NCI-H128 (cell line): ENCODE data around the gene KHDRBS2.

Experiments used
- DNase-seq: peaks from one replicate; lab custom pipeline; 2025; ENCODE audit not compliant: unreplicated experiment; lab: John Stamatoyannopoulos, UW

The KHDRBS2 gene

DNA sequence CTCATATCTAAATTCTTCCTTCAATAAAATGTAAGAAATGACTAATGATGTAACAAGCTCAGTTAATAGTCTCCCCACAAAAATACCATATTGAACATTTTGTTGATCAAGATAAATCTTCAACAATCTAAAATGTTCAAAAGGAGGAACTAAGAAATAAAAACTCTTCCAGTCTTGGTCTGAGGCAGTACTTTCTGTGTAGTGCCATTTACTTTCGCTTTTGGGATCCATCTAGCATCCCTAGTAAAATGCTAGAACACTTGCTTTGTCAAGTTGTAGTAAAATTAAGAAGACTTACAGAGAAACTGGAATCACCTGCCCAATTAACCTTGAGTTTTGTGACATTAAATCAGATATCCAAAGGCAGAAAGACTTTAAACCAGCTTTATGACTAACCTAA is 246.4 kb downstream of the KHDRBS2 start:
- no peak for DNase-seq

DNA sequence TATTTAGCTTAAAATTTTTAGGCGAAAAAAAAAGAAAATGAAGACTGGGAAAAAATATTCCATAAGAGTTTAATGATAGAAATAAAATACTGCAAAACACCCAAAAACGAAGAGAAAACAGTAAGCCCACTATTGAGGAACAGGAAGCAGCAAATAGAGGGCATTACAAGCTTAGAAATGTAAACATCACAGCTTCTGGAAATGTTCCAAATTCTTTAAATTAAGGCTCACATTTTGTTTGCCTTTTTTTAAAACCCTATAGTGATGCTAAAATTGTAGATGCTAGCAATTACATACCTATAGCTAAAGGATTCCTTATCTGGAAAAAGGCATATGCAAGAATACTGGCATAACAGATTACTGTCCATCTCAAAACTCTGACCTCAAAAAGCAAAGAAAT is 248.6 kb downstream of the KHDRBS2 start:
- no peak for DNase-seq

DNA sequence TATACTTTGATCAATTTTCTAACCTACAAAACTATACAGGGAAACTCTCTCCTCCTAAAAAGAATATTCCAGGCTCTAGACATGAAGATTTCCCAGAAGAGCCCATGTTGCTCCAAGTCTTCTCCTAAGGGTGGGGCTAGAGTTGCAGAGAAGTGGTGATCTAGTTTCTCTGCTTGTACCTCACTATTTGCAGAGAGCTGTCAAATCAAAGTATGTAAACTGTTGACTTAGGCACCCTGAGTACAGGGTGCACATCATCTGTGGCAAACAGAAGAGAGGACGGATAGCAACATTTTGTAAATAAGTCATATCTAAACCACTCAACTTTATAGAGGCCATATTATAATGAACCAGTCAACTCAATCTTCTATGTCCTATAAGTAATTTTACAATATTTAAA is 250.1 kb downstream of the KHDRBS2 start:
- DNase-seq, result no peak

DNA sequence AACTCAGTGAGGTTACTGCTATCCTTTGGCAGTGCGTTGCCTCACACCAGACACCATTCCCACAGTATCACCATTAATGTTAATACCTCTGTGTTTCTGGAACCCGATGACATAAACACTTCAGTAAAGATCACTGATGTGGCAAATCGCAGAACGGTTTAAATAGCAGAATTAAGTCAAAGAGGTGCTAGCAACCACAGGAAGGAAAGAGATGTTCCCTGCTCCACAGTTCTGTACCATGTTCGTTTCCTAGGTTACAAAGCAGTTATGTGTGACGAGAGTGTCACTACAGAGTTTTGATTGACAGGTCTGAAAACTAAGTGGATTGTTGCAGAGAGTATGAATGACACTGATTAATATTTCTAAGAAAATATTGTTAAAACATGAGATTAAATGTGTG is 272.3 kb downstream of the KHDRBS2 start:
- DNase-seq, result no peak

DNA sequence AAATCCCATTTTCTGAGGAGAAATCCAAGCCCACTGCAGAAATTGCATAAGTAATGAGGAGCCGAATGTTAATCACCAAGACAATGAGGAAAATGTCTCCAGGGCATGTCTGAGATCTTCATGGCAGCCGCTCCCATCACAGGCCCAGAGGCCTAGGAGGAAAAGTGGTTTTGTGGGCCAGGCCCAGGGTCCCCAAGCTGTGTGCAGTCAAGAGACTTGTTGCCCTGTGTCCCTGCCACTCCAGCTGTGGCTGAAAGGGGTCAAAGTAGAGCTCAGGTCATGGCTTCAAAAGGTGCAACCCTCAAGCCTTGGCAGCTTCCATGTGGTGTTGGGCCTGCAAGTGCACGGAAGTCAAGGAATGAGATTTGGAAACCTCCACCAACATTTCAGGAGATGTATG is 276.6 kb downstream of the KHDRBS2 start:
- DNase-seq, result no peak

DNA sequence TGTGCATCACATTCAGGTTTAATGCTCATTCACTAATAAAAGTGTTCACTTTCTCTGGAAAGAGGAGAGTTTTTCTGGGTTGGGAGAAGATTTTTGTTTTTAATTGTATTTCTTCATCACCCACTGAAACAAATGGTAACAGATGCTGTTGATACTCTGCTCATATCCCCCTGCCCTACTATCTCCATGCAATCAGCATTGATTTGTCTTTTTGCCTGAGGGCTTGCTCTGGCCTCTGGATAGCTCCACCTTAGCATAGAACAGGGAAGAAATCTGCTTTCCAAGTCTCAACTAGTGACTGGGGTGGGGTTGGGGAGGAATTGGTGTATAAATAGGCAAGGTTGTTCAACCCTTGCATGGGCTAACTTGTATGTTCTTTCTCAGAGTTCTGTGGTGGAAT is 296.4 kb downstream of the KHDRBS2 start:
- no peak for DNase-seq

DNA sequence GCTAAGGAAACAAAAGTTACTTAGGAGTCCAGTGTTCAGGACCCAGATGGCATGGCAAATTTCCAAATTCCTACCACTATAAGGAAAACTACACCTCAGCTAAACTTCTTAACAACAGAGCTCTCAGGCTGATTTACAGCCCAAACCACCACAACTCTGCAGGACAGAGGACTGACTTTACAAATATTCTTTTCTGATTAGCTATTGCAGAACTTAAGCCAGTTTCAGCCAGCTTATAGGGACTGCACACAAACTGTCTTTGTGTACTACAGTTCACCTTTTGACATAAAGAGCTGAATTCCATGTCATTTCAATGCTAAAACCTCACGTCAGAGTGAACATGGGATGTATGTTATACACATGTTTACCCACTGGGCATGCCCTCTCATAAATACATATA is 305.4 kb downstream of the KHDRBS2 start:
- DNase-seq, result no peak

DNA sequence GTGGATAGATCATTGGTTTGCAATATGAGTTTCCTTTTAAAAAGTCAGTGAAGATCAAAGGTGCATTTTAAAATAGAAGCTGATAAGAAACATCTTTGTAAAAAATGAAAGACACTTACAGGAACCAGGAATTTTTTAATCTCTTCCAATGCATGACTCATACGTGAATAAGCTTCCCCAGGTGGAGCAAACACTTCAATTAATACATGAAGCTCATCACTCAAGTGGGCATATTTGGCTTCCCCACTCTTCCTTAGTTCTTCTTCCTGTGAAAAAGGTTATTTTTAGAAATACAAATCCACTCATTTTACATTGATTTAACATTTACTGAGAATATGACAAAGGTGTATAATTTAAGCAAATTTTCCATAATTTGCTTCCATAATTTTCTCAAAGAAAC is 308.1 kb downstream of the KHDRBS2 start:
- no peak for DNase-seq

DNA sequence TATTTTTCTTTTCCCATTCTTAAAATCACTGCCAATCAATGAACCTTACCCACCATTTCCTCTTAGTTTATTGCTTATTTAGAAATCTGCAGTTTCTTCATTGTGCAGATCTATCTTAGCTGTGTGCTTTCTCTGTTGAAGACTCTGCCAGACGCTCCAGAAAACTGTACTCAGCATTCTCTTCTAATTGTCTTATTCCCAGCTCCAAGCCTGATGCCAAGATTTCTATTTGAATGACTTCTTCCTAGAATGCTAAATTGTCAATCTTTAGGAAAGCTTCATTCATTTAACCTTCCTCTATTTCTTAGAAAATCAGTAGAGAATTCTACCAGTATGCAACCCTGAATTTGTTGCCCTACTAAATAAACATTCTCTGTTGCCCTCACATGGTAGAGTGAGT is 308.9 kb downstream of the KHDRBS2 start:
- no peak for DNase-seq

DNA sequence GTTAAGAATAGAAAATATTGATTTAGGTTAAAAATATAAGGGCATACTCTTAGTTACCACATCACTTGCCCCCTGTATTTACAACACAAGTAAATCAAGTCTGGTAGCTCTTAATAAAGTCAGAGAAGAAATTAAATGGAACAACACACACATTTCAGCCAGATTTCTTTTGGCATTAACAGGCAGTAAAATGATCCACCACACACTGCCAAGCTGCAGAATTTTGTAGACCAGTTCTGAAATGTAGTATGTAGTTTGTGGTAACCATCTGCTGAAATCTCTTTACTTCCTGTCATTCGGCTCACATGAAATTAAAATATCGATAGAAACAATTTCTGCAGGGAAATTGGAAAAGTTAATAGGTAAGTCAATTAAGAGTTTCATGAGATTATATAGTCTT is 326.8 kb downstream of the KHDRBS2 start:
- no peak for DNase-seq

DNA sequence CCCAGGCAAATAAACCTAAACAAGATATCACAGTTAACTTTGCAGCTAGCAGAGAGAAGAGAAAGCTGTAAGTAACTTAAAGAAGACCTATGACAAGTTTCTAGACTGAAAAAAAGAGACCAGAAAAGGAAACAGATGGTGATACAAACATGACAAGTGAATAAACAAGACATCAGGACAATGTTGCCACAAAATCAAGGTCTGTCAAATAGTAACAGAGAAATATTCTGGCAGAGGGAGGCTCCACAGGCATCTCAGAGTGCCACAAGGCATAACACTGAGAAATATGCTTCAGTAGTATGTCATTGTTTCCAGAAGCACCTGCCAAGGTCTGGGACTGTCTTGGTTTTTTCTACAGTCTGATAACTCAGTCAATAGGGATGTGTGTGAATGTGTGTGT is 332.2 kb downstream of the KHDRBS2 start:
- no peak for DNase-seq

DNA sequence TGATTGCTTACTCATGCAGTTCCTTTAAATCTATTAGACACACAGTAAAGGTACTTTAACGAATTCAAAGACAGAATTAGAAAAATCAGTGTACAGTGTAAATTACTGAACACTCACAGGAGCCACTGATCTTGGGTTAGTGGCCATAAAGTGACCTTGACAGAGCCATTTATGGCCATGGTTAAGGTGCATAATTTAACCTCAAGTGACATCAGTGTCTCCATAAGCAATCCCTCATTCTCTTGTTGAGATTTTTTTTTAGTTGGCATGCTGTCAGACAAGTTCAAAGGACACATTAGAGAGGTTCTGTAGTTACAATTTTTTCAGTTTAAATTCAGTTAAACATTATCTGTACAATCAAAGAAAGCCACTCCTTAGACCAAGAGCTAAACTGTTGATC is 334.4 kb downstream of the KHDRBS2 start:
- no peak for DNase-seq

DNA sequence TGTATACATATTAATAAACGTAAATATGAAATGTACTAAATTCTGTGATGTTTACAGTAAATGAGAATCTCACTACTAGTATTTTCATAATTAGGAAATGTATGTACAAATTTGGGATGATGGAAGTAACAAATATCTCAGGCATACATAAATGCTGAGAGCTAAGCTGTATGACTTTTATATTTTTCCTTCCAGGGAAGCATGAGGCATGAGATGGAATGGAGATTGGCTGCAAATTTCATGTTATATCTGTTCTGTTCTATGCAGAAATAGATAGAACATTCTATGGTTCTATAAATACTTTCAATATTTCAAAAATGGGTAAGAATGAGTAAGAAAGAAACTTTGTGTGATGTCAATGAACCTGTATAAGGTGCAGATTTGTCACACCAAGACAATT is 335.2 kb downstream of the KHDRBS2 start:
- no peak for DNase-seq

DNA sequence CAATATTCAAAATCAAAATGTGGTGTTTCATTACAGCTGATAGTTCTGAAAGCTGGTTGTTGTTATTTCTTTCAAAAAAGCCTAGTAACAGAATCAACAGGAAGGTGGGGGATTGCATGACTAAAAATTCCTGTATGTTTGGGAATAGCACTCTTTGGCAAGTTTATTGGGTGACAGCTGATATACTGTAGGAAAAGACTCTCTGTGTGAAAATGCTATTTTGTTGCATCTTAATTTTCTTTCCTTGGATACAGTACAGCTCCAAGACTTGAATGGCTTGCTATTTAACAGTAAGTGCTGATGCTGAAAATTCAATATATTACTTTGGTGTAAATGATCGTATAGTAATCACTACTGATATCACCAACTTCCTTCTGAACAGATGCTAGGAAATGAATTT is 336.1 kb downstream of the KHDRBS2 start:
- DNase-seq, result no peak

DNA sequence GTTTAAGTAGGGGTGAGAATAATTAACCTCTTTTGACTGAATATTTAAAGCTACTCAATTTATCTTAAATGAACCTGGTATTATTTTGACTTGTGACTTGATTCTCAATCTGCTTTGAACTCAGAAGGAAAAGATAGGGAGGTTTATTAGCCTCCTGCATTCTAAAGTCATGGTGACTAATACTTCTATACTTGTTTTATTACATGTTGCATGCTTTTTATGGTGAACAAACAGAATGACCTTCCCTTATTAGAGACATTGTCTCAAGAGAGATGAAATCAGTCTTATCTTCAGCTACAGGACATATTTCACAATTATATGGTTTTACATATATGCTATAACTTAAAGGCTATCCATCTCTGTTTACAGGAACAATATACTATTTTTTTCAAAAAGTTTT is 336.9 kb downstream of the KHDRBS2 start:
- no peak for DNase-seq

DNA sequence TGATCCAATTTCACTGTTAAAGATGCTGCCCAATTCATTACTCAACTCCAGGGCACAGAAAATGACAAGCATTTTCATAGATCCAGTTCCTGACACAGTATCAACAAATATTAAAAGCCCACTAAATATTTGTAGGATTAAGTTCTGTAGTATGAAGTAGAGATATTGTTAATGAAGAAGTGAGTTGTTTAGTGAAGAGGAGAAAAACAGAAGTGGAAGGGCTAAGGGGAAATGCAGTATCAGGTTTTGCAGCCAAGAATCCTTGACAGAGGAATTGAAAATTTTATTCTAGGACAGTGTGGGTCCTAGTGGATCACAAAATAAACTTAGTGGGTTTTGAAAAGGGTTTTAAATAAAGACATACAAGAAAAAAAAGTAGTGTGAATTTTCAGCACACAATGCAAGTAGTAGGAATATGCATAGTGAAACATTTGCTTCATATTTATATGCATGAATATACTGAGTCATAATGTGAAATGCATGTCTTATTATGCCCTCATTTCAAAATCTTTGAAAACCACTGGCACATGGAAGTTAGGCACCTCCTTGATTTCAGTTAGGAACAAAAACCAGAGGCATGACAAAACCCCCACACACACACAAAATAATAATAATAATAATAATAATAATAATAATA is 338.6 kb downstream of the KHDRBS2 start:
- DNase-seq, result no peak

DNA sequence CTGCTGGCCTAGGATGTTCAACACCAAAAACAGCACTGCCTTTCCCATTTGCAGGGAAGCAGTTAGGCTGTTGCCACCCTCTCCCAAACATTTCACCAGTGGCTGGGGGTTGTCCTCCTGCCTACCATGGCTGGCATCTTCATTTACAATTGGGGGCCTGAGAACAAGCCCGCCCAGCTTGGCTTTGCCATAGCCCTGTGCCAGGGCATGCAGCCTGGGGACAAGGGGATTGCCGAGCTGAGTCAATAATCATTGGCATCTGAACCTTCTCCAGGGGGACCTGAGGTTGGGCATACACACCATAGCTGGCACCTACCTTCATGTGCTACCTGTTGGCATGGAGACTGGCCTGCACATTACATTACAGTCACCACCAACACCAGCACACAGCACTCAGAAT is 345.1 kb downstream of the KHDRBS2 start:
- DNase-seq, result no peak

DNA sequence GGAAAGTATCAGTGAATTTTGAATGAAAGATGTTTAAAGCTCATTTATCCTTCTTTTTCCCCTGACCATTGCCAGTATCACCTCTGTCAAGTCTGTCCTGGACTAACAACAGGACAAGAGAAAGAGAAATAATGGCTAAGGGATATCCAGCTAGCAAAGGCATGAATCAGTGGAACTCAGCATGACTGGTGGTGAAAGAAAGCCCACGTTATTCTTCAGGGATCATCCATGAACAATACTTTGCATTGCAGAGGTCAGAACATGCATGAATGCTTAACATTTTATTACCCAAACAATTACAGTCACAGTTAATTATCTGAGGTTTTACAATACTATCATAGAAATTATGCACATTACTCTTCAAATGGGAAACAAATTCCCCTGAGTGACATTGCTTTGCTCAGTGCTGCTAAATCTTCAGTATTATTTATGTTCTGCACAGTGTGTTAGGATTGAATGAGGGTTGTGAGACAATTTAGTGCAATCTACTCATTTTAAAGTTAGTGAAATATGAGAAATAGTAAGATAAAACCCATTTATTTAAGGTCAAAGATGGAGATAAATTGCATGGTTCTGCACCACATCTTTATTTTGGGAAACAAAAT is 350.7 kb downstream of the KHDRBS2 start:
- no peak for DNase-seq

DNA sequence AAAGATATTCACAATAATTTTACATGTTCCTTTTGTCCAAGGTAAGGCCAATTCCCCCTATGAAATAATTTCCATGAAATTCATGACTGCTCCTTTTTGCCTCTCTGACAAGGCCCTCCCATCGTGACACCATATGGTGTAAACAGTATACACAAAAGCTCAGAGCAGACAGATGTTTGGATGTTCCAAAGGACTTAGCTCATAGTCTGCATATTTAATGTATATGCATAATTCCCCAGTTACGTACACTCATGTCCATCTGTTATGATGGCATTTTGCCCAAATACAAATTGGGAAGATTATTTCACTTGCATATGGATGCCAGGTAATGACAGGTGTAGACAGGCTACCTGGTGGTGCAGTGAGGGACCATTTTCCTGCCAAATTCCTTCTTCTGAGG is 376.5 kb downstream of the KHDRBS2 start:
- no peak for DNase-seq

DNA sequence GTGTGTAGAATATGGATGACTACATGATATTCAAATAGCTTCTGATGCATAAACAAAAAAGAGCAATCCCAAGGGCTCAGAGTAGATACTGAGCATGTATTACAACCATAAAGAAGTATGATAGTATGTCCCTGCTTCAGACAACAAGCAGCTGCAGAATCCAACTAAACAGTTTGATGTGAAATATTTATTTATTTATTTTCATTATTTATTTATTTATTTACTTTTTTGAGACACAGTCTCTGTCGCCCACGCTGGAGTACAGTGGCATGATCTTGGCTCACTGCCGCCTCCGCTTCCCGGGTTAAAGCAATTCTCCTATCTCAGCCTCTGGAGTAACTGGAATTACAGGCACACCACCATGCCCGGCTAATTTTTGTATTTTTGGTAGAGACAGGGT is 384.3 kb downstream of the KHDRBS2 start:
- no peak for DNase-seq

DNA sequence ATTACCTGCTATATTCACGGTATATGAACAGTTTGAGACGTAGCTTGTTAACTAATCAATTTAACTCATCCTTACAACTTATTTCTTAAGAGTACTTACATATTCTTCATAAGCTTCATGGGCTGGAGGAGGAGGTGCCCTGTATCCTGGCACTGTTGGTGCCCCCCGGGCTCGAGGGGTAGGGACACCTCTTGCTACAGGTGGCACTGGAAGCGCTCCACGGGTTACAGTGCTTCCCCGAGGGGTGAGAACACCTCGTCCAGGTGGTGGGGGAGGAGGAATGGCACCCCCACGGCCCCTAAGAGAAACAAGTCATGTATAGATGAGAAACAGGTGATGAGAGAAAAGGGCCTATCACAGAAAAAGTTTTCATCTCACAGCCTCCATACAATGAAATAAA is 391.5 kb downstream of the KHDRBS2 start:
- DNase-seq, result no peak

DNA sequence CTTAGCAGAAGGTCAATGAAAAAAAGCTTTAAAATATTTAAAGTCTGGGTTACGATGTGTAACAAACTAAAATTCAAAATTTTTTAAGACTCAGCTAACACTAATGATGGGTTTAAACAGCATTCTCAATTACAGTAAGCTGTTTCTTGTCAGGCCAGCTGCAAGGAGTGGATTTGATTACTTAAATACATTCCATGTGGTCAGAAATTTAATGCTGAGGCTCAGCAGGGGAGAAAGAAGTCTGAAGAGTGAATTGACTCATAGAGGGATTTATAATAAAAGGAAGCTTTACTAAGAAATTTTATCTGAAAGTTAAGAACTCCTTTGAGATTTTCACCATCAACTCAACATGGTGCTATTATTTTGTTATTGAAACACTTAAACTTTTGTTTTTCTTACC is 398.6 kb downstream of the KHDRBS2 start:
- no peak for DNase-seq

DNA sequence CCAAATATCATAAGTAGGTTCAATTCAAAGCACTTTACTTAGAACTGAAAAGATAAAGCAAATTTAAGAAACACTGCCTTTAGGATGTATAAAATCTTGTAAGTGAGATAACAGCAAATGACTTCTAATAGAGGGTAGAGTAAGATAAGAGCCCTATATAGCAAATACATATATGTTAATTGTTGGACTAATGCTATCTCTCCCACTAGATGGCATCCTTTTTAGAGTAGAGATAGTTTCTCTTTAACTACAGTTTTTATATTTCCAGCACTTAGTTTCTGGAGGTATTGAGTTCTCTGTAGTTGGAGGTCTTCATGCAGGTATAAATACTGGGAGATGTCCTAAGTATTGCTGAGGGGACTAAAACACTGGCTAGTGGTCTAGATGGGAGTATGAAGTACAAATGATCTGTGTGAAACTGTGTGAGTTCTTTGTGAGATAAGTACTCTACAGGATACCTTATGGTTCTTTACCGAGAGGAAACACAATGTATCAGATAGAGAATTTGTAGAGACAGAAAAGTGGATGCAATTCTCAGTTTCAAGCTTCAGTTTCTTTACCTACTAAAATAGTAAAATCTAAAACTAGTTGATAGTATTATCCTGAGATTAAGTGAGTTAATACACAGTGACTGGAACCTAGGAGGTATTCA is 399.3 kb downstream of the KHDRBS2 start:
- no peak for DNase-seq
